Activated CD4-positive, alpha-beta T cell treated with anti-CD3 and anti-CD28 coated beads, Interleukin-2, Interleukin-6, amounts not matched to agents 100 ng/mL and 50 ng/mL, durations not matched to agents 16 hours and 8 hours (primary cell): Measurements from ENCODE around the gene GLCCI1.
"Not testable (repeated sequence)": the region's sequence is repeated elsewhere in the genome, so short reads cannot be mapped to it uniquely, and the experiment has no call there.

ENCODE experiments used
- DNase-seq: peaks from one replicate; pipeline ENCODE4 v3.0.0-alpha.2; 2020

Gene GLCCI1

GRCh38 chr7:7992506-7992905 lies 23.9 kb downstream of the GLCCI1 start:
- DNase-seq: no peak

- DNase-seq: not testable (repeated sequence)
Measured at GRCh38 chr7:7995348-7995747, 26.8 kb downstream of the GLCCI1 start.

GRCh38 chr7:7996568-7996967 lies 28.0 kb downstream of the GLCCI1 start:
- no peak for DNase-seq

GRCh38 chr7:8000315-8000941 lies 31.8 kb downstream of the GLCCI1 start:
- DNase-seq: no peak

- DNase-seq: no peak
Measured at GRCh38 chr7:8003077-8003476, 34.5 kb downstream of the GLCCI1 start.

GRCh38 chr7:8005279-8005678 lies 36.7 kb downstream of the GLCCI1 start:
- DNase-seq: no peak

GRCh38 chr7:8014399-8014798 lies 45.8 kb downstream of the GLCCI1 start:
- DNase-seq: no peak

GRCh38 chr7:8015100-8015745 lies 46.6 kb downstream of the GLCCI1 start:
- DNase-seq: peak; percentile 15

GRCh38 chr7:8015746-8016120 lies 47.1 kb downstream of the GLCCI1 start:
- DNase-seq: no peak

GRCh38 chr7:8017423-8017822 lies 48.8 kb downstream of the GLCCI1 start:
- no peak for DNase-seq

- no peak for DNase-seq
Measured at GRCh38 chr7:8018961-8019360, 50.4 kb downstream of the GLCCI1 start.

GRCh38 chr7:8022628-8023027 lies 54.0 kb downstream of the GLCCI1 start:
- DNase-seq: no peak

GRCh38 chr7:8035192-8035591 lies 66.6 kb downstream of the GLCCI1 start:
- DNase-seq: no peak

GRCh38 chr7:8035647-8036518 lies 67.3 kb downstream of the GLCCI1 start:
- DNase-seq: peak; percentile 49

- no peak for DNase-seq
Measured at GRCh38 chr7:8037151-8037550, 68.6 kb downstream of the GLCCI1 start.

GRCh38 chr7:8040768-8041369 lies 72.3 kb downstream of the GLCCI1 start:
- DNase-seq: peak; percentile 63

- no peak for DNase-seq
Measured at GRCh38 chr7:8042796-8043535, 74.4 kb downstream of the GLCCI1 start.

GRCh38 chr7:8044761-8045430 lies 76.3 kb downstream of the GLCCI1 start:
- peak; percentile 54 for DNase-seq

GRCh38 chr7:8048067-8048466 lies 79.5 kb downstream of the GLCCI1 start:
- not testable (repeated sequence) for DNase-seq

GRCh38 chr7:8051373-8051772 lies 82.8 kb downstream of the GLCCI1 start:
- DNase-seq: no peak

- no peak for DNase-seq
Measured at GRCh38 chr7:8051998-8052397, 83.4 kb downstream of the GLCCI1 start.

GRCh38 chr7:8052824-8053223 lies 84.2 kb downstream of the GLCCI1 start:
- no peak for DNase-seq
